Vagina (tissue), 2 donors: ENCODE data around the gene ELANE.

ENCODE experiments used
- POLR2AphosphoS5 ChIP-seq, 2 donors: sonication (generic); formaldehyde crosslinking; IDR thresholded peaks; one replicate each; pipeline ENCODE4 v1.9.0; 2017; ENCODE audit warnings: antibody characterized with exemption in 2 of 2, mild to moderate bottlenecking in 2 of 2, low read depth in 1 of 2; ENCODE audit not compliant: insufficient read depth in 1 of 2
- TF ChIP-seq, protein P1 (sequence below), 3 experiments: fragments of 450-650 bp in 2 of 3; fragments of 200-600 bp in 1 of 3; sonication (generic) in 1 of 3; IDR thresholded peaks; one replicate each; pipeline ENCODE4 v1.5.1; 2017 to 2019; ENCODE audit warnings: antibody characterized with exemption in 3 of 3, mild to moderate bottlenecking in 2 of 3, moderate library complexity in 2 of 3

DNA sequence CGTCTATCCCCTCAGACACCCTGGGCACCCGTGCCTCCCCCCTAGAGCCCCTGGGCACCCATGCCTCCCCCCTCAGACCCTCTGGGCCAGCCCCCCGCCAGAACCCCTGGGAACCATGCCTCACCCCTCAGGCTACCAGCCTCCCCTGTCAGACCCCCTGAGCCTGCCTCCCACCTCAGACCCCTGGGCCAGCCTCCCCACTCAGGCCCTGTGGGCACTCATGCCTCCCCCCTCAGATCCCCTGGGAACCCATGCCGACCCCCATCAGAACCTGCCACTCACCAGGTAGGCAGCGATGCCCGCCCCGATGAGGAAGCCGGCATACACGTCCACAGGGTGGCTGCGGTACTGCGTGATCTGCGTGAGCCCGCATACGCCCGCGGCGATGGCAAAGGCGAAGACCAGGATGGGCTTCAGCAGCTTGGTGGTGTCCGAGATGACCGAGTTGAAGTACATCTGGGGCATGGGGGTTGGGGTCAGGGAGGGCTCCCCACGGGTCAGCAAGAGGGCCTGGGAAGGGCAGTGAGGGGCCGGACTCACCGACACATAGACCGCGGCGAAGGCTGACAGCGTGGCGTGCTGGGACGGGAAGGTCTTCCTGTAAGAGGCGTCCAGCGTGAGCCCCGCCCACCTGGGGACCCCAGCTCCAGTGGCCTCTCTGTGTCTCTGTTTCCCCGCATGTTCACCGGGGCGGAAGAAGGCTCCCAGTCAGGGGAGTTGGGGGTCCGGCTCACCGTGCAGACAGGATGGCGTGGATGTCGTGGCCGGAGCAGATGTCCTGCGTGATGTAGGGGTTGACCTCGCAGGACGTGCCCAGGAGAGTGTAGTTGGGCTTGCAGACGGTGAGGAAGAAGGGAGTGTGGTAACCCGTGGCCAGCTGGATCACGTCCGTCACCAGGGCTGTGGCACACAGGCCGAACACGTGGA is 37.7 kb upstream of the ELANE start:
- TF ChIP-seq, protein P1, sequence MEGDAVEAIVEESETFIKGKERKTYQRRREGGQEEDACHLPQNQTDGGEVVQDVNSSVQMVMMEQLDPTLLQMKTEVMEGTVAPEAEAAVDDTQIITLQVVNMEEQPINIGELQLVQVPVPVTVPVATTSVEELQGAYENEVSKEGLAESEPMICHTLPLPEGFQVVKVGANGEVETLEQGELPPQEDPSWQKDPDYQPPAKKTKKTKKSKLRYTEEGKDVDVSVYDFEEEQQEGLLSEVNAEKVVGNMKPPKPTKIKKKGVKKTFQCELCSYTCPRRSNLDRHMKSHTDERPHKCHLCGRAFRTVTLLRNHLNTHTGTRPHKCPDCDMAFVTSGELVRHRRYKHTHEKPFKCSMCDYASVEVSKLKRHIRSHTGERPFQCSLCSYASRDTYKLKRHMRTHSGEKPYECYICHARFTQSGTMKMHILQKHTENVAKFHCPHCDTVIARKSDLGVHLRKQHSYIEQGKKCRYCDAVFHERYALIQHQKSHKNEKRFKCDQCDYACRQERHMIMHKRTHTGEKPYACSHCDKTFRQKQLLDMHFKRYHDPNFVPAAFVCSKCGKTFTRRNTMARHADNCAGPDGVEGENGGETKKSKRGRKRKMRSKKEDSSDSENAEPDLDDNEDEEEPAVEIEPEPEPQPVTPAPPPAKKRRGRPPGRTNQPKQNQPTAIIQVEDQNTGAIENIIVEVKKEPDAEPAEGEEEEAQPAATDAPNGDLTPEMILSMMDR (IDR thresholded peaks at IDR 0.05) = no peak
- no peak for TF ChIP-seq POLR2AphosphoS5 (IDR thresholded peaks at IDR 0.05; ENCODE audit: insufficient read depth in 1 of 2, low read depth in 1 of 2)
